COLO668 (cell line): ENCODE results near the gene CIC.

Experiments used
- DNase-seq: peaks from one replicate; lab custom pipeline; 2025; ENCODE audit not compliant: unreplicated experiment; lab: John Stamatoyannopoulos, UW

Gene CIC

DNA sequence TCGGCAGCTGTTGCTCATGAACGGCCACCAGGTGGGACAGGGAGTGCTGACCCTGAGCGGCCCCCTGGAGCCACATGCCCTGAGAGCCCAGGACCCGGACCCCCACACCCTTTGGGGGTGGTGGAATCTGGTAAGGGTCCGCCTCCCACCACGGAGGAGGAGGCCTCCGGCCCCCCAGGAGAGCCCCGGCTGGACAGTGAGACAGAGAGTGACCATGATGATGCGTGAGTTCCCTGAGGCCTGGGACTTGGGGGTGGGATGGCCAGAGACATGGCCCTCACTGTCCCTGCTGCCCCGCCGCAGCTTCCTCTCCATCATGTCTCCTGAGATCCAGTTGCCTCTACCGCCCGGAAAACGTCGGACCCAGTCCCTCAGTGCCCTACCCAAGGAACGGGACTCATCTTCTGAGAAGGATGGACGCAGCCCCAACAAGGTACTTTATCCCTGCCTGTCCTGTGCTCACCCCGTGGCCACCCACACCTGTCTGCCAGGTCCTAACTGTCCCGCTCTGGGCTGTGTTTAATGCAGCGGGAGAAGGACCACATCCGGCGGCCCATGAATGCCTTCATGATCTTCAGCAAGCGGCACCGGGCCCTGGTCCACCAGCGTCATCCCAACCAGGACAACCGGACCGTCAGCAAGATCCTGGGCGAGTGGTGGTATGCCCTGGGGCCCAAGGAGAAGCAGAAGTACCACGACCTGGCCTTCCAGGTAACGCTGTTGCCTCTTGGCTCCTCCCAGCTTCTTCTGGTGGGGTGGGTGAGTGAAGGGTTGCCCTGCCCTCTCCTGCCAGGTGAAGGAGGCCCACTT lies 18.2 kb downstream of the CIC start:
- DNase-seq = no peak

GRCh38 chr19:42287827-42288107 lies 18.7 kb downstream of the CIC start:
- no peak for DNase-seq

DNA sequence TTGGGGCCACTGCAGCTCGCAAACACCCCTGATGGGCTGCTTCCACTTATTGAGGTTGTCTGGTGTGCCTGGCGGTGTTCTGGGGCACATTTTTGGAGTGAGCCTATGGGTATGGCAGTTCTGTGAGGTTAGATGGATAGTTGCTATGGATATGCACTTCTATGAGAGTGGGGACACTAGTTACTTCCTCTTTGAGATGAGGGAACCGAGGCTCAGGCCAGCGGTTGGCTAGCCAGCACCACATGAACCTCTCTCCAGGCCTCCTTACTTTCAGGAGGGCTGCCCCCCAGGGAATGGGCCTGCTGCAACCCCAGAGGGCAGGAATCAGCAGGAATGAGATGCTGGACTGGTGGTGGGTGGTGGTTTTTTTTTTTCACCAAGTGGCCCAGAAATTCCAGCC lies 19.3 kb downstream of the CIC start:
- no peak for DNase-seq

GRCh38 chr19:42288881-42289555 lies 20.0 kb downstream of the CIC start:
- no peak for DNase-seq

- no peak for DNase-seq
These were observed 20.5 kb downstream of the CIC start for GRCh38 chr19:42289556-42290041.

GRCh38 chr19:42290136-42290522 lies 21.1 kb downstream of the CIC start:
- no peak for DNase-seq

DNA sequence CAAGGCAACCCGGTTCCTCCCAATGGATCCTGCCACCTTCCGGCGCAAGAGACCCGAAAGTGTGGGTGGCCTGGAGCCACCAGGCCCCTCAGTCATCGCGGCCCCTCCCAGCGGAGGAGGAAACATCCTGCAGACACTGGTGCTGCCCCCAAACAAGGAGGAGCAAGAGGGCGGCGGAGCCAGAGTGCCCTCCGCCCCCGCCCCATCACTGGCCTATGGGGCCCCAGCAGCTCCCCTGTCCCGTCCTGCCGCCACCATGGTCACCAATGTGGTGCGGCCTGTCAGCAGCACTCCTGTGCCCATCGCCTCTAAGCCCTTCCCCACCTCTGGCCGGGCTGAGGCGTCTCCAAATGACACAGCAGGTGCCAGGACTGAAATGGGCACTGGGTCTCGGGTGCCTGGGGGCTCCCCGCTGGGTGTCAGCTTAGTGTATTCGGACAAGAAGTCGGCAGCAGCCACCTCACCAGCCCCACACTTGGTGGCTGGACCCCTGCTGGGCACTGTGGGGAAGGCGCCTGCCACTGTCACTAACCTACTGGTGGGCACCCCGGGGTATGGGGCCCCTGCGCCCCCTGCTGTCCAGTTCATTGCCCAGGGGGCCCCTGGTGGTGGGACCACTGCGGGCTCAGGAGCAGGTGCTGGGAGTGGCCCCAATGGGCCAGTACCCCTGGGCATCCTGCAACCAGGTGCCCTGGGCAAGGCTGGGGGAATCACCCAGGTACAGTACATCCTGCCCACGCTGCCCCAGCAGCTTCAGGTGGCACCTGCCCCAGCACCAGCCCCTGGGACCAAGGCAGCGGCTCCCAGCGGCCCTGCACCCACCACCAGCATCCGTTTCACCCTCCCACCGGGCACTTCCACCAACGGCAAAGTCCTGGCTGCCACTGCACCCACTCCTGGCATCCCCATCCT lies 21.7 kb downstream of the CIC start:
- DNase-seq = peak; percentile 43

DNA sequence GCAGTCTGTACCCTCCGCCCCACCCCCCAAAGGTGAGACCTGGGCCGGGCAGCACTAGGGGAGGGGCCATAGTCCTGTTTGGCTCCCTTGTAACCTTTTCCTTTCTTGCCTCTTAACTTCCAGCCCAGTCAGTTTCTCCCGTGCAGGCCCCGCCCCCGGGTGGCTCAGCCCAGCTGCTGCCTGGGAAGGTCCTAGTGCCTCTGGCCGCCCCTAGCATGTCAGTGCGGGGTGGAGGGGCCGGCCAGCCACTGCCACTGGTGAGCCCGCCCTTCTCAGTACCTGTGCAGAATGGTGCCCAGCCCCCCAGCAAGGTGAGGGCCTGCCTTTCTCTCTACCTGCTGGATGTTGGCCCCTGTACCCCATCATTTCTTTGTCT lies 22.4 kb downstream of the CIC start:
- no peak for DNase-seq

DNA sequence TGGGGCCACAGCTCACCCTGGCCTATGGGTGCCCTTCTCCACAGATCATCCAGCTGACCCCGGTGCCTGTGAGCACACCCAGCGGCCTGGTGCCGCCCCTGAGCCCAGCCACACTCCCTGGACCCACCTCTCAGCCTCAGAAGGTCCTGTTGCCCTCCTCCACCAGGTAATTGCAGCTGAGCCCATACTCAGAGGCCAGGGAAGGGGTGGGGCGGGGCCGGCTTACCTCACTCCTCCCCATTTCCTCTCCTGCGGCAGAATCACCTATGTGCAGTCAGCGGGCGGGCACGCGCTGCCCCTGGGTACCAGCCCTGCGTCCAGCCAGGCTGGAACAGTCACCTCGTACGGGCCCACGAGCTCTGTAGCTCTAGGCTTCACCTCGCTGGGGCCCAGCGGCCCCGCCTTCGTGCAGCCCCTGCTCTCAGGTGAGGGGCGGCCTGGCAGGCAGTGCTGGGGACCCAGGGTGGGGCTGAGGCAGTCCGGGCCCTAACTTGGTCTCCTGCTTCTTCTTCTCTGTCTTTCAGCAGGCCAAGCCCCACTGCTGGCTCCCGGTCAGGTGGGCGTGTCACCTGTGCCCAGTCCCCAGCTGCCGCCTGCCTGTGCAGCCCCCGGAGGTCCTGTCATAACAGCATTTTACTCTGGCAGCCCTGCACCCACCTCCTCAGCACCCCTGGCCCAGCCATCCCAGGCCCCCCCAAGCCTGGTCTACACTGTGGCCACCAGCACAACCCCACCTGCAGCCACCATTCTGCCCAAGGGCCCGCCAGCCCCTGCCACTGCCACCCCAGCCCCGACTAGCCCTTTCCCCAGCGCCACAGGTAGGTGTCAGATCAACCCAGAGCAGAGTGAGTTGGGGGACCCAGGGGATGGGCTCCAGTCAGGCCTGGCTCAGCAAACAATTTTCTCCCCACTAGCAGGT lies 23.2 kb downstream of the CIC start:
- no peak for DNase-seq

GRCh38 chr19:42292963-42293362 lies 23.9 kb downstream of the CIC start:
- DNase-seq = no peak

DNA sequence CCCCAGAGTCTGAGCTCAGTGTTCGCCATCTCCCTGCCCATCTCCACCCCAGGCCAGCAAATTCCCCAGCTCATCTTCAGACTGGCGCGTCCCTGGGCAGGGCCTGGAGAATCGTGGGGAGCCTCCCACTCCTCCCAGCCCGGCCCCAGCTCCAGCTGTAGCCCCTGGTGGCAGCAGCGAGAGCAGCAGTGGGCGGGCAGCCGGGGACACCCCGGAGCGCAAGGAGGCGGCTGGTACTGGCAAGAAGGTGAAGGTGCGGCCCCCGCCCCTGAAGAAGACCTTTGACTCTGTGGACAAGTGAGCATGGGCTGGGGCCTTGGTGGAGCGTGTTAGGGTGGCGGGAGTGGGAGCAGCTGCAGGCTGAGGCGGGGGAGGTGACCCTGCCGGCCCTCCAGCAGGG lies 24.5 kb downstream of the CIC start:
- DNase-seq = no peak

GRCh38 chr19:42293948-42294347 lies 24.9 kb downstream of the CIC start:
- DNase-seq = no peak

- DNase-seq = no peak
These were observed 25.6 kb downstream of the CIC start for GRCh38 chr19:42294471-42295137.

DNA sequence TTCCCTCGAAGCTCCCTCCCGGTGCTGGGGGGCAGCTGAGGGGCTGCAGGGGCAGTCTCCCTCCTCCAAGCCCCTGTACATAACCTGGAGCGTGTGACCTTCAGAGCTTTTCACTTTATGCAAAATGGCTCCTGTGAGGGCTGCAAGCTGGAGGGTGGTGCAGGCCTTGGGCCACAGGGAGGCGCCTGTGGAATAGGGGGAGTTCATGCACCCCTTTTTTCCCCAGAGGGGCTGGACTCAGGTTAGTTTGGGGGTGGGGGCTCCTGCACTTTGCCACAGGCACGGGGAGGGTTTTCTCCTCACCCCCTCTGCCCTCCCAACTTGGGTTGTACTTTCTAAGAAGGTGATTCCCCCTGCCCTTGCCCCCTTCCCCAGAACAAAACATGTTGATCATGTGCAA lies 26.3 kb downstream of the CIC start:
- no peak for DNase-seq

DNA sequence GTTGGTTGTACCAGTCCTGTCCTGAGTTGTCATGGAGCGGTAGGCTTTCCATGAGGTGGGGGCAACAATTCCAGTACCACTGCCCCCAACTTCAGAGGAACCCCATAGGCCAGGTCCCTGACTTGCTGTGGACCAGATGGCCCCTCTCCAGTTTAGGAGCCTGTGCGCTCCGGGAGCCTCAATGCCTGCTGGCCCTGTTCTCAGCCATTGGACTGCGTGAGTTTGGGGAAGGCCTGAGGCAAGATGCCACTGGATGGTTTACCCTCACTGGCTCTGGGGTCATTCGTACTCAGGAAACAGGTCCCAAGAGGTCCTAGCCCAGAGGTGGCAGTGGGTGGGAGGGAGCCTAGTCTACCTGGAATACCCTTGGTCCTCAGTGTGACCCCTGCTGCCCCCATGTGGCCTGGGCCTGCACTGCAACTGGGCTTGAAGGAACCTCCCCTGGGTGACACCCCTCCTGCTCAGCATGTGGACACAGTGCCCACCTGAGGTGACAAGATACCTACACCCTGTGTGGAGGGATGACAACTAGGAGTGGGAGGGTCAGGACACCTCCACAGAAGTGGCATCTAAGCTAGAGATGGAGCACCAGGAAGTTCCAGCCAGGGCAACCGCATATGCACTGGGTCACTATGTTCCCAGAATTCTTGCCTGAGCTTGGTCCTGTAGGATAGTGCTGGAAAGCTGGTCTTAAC lies 26.9 kb downstream of the CIC start:
- peak; percentile 83 for DNase-seq

GRCh38 chr19:42297039-42297438 lies 28.0 kb downstream of the CIC start:
- DNase-seq = no peak

GRCh38 chr19:42301646-42302203 lies 32.7 kb downstream of the CIC start, which contains the start of gene PRR19:
PRR19 (plus strand) TSS chr19:42302132; CDS start chr19:42309585, 7,453 bp downstream.
- DNase-seq = peak; percentile 57

GRCh38 chr19:42303101-42303464 lies 34.0 kb downstream of the CIC start:
- DNase-seq = no peak

DNA sequence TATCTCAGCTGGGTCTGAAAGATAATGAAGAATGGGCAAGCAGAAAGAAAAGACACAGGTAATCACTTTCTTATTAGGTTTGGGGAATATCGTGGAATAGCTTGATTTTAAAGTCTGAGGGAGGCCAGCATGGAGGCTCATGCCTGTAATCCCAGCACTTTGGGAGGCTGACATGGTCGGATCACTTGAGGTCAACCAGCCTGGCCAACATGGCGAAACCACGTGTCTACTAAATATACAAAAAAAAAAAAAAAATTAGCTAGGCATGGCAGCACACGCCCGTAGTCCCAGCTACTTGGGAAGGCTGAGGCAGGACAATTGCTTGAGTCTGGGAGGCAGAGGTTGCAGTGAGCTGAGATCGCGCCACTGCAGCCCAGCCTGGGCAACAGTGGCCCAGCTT lies 34.8 kb downstream of the CIC start:
- DNase-seq = no peak
